Measurements from ENCODE around the gene UQCC5. TPM values are rescaled to one million over a fixed set of nuclear protein-coding genes. Genes with fewer than 3 reads are reported as not detected.

UQCC5 gene, protein sequence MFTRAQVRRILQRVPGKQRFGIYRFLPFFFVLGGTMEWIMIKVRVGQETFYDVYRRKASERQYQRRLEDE
- 2.6 and 23.6 TPM in 2 replicates for total RNA-seq

DNA sequence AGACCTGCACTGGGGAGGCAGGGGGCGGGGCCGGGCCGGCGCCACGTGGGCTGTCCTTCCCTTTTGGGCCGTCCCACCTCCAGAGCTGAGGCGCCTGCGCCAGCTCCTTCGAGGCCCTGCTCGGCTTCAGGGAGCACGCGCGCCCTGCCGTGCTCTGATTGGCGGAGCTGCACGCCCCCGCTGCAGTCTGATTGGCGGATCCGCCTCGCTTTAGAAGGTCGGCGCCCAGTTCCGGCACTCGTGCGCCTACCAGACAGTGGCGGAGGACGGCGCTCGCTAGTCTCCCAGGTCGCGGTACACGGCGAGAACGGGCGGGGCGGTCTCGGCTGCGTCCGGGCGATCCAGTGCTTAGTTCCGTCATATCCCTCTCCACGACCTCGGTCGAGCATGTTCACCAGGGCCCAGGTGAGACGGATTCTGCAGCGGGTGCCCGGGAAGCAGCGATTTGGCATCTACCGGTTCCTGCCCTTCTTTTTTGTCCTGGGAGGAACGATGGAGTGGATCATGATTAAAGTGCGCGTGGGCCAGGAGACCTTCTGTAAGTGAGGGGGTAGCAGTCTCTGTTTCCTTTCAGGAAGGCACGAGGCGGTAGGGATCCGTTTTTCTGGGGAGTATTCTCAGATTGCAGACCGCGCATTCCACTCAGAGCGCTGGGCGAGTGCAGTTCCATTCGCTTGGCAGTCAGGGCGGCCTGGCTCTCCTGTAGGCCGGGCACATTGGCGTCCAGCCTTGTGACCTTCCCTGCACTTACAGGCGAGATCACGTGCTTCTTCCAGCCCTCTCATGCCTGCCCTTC, at the start of gene UQCC5:
UQCC5 (plus strand) TSS at position 237 of the 796 bp plus-strand sequence; CDS start at position 388, 151 bp downstream.

GRCh38 chr3:52494886-52495495, 41.4 kb upstream of the UQCC5 start, which contains the start of gene STAB1:
Gene STAB1, plus strand, starts transcription at chr3:52495338. Its CDS starts 76 bp downstream, at chr3:52495414.

DNA sequence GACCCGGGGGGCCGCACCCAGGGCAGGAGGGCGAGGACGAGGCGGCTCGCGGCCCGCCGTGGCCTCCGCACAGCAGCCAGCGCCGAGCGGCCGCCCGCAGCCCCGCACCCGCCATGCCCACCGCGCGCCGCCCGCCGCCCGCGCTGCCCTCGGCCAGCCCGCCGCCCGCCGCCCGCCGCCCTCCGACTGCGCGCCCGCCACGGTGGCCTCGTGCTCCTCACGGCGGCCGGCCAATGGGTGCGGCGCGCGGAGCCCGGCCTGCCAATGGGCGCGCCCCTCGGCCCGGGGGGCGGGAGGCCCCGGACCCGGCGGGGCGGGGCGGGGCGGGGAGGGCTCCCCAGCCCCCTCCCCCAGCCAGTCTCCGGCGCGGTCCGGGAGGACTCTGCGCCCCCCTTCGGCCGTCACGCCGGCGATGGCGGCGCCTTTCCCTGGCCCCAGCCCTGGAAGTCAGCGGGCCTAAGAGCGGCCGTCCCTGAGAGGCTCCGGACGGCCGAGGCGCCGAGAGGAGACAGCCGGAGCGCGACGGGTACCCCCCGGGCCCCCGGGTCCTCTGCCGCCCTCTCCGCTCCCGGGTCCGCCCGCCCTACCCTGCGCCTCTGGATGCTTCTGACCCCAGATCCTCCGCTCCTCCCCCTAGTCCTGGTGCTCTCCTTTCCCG, 2.7 kb upstream of the UQCC5 start, which contains the start of gene NT5DC2:
NT5DC2 (minus strand) TSS at position 235 of the 658 bp plus-strand sequence; CDS start at position 115, 120 bp downstream.

Other genes with a start within 250 kb of the UQCC5 start
- 18.8 and 24.4 TPM in 2 replicates for gene GLYCTK, start 248.8 kb upstream of the UQCC5 start, total RNA-seq
- gene DNAH1, start 220.3 kb upstream of the UQCC5 start, total RNA-seq, result 0.97 and 1.5 TPM in 2 replicates
- gene BAP1, start 126.6 kb upstream of the UQCC5 start, total RNA-seq, result 60.2 and 61.7 TPM in 2 replicates
- gene PHF7, start 125.9 kb upstream of the UQCC5 start, total RNA-seq, result 3.2 and 4.2 TPM in 2 replicates
- 39.5 and 61.1 TPM in 2 replicates for gene SEMA3G, start 91.5 kb upstream of the UQCC5 start, total RNA-seq
- gene TNNC1, start 82.6 kb upstream of the UQCC5 start, total RNA-seq, result not detected in 2 replicates
- gene NISCH, start 81.0 kb upstream of the UQCC5 start, total RNA-seq, result 48.7 and 78.7 TPM in 2 replicates
- 189 and 191 TPM in 2 replicates for gene STAB1, start 41.3 kb upstream of the UQCC5 start, total RNA-seq
- gene NT5DC2, start 2.7 kb upstream of the UQCC5 start, total RNA-seq, result 23.9 and 95.8 TPM in 2 replicates
- gene PBRM1, start 149.3 kb downstream of the UQCC5 start, total RNA-seq, result 58.5 and 83.1 TPM in 2 replicates
- gene GNL3, start 149.4 kb downstream of the UQCC5 start, total RNA-seq, result 206 and 216 TPM in 2 replicates
- 85.4 and 90.9 TPM in 2 replicates for gene GLT8D1, start 169.2 kb downstream of the UQCC5 start, total RNA-seq
- 50.3 and 52.0 TPM in 2 replicates for gene SPCS1, start 169.5 kb downstream of the UQCC5 start, total RNA-seq
- 13.3 and 22.6 TPM in 2 replicates for gene NEK4, start 234.3 kb downstream of the UQCC5 start, total RNA-seq
- not detected in 2 replicates for gene ITIH1, start 241.0 kb downstream of the UQCC5 start, total RNA-seq

Data from epithelial cell of umbilical artery (primary cell).